SH-SY5Y (cell line): ENCODE results near the gene MRPL58.

ENCODE experiments used
- GATA2 ChIP-seq: IDR thresholded peaks from 2 replicates; pipeline ENCODE4 v1.6.1; 2011; ENCODE audit warnings: mild to moderate bottlenecking, low read depth, low read length
- GATA3 ChIP-seq: IDR thresholded peaks from 2 replicates; pipeline ENCODE4 v1.6.1; 2011; ENCODE audit warnings: low read depth, mild to moderate bottlenecking, low read length, moderate library complexity

DNA sequence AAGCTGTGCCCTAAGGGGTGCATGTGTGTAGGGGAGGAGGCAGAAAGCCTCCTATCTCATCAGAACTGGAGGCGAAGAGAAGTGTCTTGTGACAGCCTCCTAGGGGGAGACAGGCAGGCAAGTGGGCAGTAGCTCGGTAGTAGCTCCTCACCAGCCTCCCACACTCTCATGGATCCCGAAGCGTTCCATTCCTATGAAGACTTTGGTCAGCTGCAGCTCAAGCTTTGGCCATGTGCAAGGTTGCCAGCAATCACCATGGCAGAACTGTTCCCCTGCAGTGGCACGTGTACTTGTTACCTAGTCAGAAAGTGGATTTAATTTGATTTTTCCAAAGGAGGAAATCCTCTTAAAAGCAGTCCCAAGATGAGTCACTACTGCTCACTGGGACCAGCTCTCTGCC lies 6.7 kb downstream of the MRPL58 start:
- TF ChIP-seq GATA2: no peak
- TF ChIP-seq GATA3: no peak
